Metanephros (tissue), 2 donors: Measurements from ENCODE around the gene SENP6. TPM values are rescaled to one million over a fixed set of nuclear protein-coding genes. Genes with fewer than 3 reads are reported as not detected.

Source experiments
- small RNA-seq: library from RNA; depleted of rRNA; stranded (forward); fragments of <200 nt; gene quantifications from one replicate; pipeline ENCODE3, GENCODE V24; 2014; ENCODE audit warnings: low replicate concordance
- total RNA-seq: library from RNA; depleted of rRNA; stranded (reverse); fragments of >200 nt; gene quantifications from one replicate; pipeline ENCODE4 v1.2.3, GENCODE V29; 2014

Gene SENP6
- 113 TPM for total RNA-seq

DNA sequence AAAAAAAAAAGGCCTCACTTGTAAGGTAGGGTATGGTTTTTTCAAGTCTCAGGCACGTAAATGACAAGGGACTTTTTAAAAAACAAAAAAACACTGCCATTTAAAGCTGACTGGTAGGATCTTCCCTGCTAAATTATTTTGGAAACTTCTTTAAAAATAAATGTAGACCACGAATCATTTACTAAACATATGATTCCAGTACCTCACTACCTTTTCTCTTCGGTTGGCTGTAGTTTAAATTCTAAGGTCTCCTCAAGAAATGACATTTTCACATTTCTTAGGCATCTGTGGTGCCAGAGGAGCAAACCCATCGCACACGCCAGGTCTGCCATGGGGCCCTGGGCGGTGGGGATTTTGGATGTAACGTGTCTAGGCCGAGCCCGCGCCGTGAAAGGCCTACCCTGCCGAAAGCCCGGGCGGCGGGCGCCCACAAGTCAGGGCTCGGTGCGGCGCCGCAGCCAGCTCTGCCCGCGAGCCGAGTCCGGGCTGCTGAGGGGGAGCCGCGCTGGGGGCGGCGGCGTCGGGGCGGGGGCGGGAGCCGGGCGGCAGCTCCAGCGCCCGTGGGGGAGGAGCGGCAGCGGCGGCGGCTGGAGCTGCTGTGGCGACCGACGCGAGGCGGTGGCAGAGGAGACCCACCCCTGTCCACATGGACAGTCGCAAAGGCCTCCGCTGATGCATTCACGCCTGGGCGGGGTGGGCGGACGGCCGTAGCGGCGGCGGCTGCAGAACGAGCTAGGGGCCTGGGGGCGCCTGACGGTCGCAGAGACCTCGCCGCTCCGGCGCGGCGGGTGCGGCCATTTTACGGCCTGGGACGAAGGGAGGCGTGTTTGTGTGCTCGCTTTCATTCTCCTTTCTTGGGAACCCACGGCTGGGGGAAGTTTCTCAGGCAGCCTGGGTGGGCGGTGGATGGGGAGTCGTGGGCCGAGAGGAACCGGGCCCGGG is at the start of gene SENP6:
Gene SENP6, plus strand, starts transcription at position 577 of the 942 bp plus-strand sequence. CDS start 645 bp downstream, outside the sequence.

GRCh38 chr6:75748743-75749538 is 147.3 kb downstream of the SENP6 start, which contains the start of gene MYO6:
MYO6 (plus strand) TSS chr6:75749239; CDS start chr6:75817548, 68,309 bp downstream.

Small RNAs within 50 kb of the gene (small RNA-seq; reads per million reads assigned to genes)
- gene RNU6-1016P: not detected
- gene RNU6-1338P: not detected
- not detected for gene RNU6-155P

Other genes with a start within 250 kb of the SENP6 start
- 7.6 TPM for gene FILIP1, start 108.1 kb upstream of the SENP6 start, total RNA-seq
- 53.4 TPM for gene MYO6, start 147.4 kb downstream of the SENP6 start, total RNA-seq